SHP77 treated with DMSO at 0.1 percent for 48 hours (cell line): Measurements from ENCODE around the gene EPHB1.

ENCODE experiments used
- DNase-seq: peaks from one replicate; lab custom pipeline; 2025; lab: John Stamatoyannopoulos, UW

The EPHB1 gene

DNA sequence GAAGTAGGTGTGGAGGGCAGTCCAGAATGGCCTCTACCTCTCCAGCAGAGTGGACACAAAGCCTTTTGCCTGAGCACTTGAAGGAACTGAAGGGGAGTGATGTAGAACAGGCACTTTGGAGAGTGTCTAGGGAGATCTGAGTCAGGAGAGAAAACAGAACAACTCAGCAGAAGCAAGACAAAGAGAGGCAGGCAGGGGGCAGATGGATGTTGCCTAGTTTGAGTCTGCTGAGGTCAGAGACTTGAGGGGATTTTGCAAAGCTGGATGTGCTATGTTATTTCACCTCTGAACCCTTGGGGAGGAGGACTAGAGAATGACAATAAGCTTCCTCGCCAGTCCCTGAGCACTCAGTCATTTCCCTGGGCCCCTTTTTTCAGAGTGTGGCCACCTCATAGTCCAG lies 366.4 kb downstream of the EPHB1 start:
- no peak for DNase-seq

DNA sequence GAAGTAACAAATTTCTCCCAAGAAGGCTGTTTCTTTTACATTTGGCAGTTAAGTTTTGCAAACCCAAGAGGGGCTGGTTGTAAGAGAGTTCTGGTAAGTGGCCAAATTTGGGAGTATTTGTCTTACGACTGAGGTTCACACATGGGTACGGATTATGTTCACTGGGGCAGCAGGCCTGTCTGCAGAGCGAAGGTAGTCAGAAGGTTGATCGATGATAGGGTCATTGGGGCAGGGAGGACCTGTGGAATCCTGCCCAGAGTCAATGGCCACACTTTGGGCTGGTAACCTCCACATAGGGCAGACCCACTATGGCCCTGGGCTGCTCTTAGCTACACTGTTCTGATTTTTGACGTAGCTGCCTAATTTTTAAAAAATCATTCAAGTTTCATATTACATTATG lies 368.6 kb downstream of the EPHB1 start:
- no peak for DNase-seq

DNA sequence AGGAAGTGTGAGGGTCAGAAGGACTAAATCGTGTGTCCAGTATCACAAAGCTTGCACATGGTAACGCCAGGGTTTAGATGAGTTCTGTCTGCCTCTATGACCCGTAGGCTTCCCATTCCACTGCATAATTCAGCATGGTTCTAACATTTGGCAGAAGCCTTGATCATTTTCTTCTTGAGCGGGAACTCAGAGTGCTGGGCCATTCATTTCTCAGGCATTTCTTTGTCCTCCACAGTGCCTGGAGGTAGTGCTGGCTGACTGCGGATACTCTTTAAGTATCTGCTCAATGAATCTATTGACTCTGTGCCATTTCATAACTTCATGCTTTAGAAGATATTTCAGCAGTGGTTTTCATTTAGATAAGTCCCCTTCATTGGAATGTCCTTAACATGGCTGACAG lies 370.2 kb downstream of the EPHB1 start:
- no peak for DNase-seq

DNA sequence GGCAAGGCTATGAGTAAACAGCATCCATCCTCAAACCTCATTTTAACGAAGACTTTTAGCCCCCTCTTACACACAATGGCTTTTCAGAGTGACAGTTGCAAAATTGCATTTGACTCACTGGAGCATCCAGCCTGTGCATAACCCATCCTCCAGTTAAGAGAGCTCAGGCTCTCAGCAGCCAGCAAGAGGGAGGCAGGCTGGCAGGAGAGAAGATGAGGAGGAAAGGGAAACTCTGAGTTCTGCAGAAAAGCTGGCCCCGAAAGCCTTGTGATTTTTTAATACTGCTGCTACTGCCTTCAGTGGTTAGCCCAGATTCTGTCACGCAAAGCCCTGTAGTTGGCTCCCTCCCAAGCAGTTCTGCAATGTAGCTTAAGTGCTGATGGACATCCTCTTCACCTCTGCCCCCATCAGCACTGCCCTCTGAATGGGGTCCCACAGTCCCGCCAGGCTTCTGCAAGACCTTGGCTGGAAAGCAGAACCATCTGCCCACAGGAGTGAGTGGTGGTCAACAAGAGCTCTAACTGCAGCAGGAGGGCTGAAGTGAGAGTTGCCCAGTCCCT lies 371.3 kb downstream of the EPHB1 start:
- DNase-seq = no peak

DNA sequence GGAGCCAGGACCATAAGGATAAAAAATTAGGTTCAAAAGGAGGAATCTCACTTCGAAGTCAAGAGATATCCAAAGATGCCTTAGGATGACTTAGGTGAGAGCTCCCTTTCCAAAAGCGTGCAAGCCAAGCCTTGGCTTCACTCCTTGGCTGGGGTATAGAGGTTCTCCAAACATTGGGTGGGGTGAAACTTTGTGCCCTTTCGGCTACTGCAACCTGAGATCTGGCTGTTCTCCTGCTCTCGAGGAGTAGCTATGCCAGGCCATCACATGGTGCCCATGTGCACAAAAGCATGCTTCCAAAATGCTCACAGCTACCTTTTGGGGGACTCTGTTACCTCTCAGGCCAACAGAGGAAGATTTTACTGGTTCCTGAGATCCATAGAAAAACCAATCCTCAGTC lies 373.8 kb downstream of the EPHB1 start:
- DNase-seq = no peak

DNA sequence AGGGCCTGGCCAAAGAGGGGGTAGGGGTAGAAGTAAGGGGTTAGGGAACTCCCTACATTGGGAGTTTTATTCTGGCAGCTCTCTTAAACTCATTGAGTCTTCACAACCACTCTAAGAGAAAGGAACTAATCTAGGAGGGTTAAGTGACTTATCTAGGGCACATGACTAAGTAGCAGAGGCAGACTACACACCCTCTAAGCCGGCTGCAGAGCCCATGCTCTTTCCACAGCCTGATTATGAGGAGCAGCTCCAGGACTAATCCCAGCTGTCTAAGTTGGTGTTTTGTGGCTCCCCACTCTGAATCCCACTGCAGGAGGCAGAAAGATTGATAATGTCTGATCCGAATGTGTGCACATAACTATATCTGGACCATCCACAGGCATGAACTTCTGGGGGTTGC lies 374.6 kb downstream of the EPHB1 start:
- no peak for DNase-seq

DNA sequence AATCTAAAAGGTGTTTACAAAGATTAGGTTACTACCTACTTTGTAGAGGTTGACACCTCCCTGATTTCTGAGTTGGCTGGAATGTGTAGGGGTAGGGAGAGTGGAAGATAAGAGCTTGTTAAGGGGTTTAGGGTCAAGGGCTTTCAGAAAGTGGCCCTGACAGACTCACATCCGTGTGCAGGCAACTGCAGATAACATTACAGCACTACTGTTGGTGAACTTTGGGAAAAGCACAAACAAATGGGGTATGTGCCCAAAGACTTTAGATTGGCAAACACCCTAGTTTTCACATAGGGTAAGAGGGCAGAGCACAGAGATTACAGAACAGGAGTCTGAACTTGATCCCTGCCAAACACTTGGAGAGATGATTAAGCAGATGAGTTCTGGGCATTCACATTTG lies 375.7 kb downstream of the EPHB1 start:
- DNase-seq = no peak

DNA sequence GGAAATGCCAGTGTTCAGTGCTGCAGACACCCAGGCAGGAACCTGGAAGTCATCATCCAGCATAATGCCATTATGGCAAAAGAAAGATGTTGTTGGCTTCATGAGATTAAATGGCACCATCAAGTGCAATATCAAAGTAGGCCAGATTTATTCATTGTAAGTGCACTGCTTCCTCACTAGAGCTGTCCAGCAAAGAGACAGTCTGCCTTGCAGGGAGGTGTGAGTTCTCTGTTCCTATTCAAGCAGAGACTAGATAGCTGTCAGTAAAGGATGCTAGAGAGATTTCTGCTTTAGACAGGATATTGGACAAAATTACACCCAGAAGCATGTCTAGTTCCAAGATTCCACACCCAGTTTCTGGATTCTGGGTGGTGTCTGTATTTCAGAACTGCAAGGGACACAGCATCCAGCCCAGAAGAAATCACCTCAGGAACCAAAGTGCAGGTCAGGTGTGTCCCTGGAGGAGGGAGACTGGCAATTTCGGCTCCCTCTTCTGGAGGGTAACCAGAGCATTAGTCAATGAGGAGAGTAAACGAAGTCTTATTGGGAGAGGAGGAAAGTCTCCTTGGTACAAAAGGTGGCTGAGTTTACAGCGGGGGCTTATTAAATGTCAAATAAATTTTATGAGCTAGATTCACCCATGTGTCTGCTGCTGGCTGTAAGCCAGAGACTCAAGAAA lies 377.3 kb downstream of the EPHB1 start:
- no peak for DNase-seq

DNA sequence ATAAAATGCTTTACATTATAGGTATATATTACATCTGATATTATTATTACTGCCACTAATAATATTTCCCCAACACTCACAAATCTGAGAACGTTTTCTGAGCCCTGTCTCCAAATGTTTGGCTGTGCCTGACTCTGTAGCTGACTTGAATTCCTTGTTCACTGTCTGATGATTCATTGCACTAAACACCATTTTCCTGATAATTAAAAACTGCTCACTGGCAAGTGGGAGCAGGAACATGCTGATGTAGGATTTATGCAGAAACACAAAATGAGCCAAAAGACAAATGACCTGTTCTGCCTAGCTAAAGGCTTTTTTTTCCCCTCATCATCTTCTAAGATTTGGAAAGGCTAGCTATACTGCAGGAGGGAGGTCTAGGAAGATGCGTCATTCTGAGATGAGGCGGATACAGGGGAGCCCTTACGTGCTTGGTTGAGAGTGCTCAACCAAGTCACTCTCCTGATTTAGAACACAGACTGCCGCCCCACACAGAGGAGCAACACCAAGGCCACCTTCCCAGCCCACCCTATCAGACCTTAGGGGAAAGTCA lies 380.7 kb downstream of the EPHB1 start:
- DNase-seq = no peak

DNA sequence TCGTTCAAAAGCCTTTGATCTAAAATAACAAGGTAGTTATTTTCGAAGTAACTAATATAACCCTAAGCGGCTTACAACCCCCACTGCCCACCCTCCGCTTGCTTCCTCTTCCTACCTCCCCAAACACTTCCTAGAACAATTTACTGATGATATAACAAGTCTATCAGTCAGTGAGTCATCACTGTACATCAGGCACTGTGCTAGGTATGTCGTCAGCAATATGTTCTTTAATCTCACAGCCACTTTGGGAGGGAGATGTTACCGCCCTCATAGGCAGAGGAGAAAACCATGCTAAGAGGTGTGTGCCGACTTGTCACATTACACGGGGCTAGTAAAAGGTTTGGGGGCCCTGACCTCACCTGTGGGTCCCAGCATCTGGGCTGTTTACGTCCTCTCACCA lies 381.8 kb downstream of the EPHB1 start:
- no peak for DNase-seq

DNA sequence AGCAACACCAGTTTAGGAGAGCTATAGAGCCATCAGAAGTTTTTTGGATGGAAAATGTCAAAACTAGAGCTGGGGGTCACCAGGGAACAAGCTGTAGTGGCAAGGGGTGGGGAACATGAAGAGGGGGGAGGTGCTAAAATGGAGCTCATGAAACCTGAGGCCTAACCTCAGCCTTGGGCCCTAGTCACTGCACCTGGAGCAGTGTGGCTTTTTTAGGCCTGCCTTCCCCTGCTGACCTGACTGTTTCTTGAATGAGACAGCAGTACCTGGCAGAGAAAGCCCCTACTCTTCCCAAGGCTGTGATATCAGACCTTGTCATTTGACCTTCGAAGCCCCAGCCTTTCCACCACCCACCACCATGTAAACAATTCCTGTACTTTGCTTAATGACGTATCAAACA lies 383.5 kb downstream of the EPHB1 start:
- DNase-seq = no peak

DNA sequence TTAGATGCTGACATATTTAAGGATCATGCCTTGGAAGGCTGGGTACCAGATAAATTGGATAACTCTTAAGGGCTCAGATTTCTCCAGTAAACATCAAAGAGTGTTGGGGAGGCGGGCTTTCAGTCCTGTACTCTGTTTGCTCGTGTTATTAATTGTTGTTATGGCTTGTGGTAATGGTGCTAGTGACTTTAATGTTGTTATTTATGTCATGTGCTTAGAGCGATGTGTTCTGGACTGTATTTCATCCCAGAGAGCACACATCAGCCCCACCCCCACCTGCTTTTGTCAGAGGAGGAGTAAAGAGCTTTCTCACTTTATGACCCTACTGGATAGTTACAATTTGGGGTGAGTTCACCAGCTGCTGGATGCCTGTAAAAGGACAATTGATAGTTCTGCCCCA lies 386.3 kb downstream of the EPHB1 start:
- DNase-seq = no peak

DNA sequence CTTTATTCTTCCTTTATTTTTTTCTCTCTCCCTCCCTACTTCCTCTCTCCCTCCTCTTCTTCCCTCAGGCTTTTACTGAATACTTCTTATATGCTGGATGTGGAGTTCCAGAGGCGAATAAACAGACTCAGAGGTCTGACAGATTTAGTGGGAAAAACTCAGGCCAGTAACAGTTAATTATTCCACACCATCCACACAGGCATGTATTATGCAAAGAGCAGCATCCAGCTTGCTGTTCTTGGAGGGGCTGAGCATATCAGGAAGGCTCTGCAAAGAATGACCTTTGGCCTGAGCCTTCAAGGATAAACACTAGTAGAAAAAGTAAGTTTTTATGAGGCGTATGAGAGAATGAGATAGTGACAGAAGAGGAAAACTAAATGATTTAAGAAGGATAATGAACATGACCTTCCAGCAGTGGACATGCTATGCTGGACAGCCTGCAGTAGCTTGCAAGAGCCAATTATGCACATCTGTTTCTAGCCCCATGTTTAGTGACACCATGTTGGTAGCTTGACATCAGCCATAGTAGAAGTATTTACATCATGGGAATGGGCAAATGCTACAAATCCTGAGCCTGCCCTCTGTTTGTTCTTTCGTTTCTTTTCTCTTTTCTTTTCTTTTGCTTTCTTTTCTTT lies 387.4 kb downstream of the EPHB1 start:
- no peak for DNase-seq

DNA sequence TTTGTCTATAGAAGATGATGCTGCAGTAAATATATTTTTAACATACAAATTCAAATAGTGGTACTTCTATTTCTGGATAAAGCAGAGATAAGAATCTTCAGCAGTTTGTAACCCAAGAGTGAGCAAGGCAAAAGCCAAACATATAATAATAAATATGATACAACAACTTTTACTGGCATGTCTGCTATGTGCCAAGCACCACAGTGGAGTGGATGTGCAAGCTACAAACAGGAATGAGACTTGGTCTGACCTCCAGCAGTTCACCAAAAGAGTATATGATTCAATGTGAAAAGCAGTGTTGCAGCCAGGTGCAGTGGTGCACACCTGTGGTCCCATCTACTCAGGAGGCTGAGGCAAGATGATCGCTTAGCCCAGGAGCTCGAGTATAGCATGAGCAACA lies 395.6 kb downstream of the EPHB1 start:
- no peak for DNase-seq

DNA sequence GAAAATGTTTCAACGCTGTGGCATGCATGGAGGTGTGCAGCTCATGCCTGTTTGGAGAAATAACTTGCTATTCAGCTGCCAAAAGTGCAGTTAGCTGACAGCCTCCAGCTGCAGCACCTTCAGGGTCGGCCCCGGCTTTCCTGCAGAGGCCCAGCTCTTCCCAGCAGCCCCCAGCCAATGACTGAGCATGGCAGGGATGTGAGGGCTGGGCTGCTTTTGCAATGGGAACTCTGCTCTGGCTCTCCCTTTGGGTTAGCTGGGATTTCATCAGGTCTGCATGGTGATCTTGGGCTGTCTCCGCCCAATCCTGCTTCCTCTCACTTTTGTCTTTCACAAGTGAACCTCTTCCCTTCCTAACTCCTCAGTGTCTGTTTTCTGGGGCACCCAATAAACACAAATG lies 396.6 kb downstream of the EPHB1 start:
- DNase-seq = no peak

DNA sequence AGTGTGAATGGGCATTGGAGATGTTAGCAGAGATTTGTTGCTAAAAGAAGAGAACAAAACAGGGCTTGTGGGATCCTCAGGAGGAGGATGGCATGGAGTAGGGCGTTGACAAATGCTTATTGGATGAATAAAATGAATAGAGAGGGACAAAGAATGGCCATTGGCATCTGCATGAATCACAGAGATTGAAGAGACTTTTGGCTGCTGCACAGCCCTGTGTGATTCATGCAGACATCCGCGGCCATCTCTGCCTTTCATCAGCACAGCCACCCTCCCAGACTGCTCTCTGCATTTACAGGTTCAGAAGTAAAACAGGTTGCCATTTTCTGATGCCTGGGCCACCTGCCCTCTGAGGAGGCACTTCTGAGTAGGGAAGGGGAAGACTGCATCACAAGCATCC lies 397.9 kb downstream of the EPHB1 start:
- DNase-seq = no peak

DNA sequence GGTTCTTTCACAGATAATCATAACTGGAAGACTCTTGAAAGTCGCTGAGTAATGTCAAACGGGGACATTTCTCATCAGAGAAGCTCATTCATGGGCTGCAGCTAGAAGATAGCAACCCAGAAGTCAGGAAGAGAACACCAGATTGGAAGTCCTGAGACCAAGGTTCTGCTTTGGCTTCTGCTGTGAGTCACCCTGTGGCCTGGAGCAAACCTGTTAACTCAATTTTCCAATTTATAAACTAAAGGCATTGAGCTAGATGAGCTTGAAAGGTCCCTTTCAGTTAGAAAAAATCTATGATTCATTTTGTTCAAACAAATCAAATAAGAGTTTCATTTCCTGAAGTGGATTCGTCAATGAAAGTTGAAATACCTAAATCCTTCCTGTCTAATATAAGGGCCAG lies 402.2 kb downstream of the EPHB1 start:
- no peak for DNase-seq

DNA sequence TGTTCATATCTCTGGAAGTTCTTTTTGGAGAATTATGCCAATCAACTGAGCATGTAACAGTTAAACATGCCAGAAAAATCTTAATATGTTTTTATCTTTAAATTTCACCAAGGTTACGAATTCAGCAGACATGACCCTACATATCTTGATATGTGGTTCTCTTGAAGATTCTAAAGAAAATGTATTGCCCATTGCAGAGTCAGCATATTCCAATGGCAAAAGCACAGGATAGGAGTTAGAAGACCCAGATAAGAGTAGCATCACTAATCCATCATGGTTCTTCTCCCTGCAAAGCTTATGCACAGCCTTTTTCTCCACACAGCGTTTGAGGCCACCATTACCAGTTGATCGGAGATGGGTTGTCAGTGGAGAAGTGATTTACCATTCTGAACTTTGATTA lies 402.8 kb downstream of the EPHB1 start:
- no peak for DNase-seq

DNA sequence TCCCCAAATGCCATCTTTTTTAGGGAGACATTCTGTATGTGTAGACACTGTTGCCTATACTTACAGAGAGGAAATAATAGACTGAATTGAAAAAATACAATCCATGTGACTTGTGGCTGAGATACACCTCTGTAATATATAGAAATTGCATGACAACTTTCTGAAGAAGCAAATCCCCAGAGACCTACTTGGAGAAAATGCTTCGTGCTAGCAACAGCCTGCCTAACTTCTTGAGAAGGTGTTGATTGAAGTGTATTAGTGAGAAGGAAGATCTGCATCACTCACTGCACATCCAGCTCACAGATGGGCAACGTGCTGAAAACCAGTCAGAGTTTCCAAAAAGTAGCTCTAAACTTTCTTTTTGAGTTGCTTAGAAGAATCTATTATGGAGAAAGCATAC lies 404.1 kb downstream of the EPHB1 start:
- no peak for DNase-seq

DNA sequence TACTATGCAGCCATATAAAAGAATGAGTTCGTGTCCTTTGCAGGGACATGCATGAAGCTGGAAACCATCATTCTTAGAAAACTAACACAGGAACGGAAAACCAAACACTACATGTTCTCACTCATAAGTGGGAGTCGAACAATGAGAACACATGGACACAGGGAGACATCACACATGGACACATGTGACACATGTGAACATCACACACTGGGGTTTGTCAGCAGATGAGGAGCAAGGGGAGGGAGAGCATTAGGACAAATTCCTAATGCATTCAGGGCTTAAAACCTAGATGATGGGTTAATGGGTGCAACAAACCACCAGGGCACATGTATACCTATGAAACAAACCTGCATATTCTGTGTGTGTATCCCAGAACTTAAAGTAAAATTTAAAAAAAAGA lies 408.0 kb downstream of the EPHB1 start:
- DNase-seq = no peak

DNA sequence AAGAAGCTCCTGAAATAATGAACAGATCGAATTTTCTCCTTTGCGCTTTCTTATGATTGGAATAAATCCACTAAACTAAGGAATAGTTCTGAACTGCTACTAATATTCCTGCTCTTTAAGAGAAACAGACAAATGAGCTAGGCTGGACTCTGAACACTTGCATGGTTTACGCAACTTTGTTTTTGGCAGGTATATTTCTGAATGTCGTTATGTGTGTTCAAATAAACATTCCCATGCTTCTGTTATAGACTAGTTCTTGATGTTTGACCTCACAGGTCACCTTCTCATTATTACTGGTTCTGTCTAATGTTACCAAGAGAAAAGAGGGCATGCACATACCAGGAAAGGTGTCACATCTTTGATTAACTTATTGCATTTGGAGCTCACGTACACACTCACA lies 418.2 kb downstream of the EPHB1 start:
- no peak for DNase-seq

DNA sequence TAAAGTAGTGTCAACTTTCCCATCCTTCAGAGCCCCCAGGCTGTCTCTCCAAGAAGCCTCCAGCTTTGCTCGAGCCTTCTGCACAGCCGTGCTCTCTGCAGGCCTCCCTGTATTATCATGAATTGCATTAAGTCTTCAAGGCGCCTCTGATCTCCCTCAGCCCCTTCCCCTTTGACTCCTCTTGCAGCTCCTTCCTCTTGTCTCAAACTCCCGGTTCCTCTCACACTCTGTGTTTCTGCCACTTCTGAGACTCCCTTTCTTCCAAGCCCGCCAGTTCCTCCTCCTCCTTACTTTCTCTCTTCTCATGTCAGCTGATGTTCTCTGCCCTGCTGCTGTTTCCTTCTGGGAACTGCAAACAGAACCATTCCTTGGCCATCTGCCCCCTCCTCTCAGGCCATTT lies 418.8 kb downstream of the EPHB1 start:
- no peak for DNase-seq

DNA sequence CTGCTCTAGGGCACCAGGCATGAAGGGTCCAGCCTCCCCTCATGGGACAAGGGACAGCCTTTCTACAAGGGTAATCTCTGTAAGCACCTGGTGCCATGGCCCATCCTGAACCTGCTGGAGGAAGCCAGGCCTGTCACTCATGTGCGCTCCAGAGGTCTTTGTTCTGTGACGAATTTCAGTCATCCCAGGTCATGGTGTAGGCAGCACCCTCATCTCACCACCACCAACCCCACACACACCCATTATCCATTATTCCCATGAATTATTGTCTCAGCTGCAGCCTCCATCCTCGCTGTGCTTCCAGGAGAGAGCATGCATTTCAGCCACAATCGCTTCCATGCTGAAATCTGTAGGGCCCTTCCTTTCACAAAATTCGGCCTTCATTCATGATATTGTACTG lies 419.3 kb downstream of the EPHB1 start:
- DNase-seq = no peak

DNA sequence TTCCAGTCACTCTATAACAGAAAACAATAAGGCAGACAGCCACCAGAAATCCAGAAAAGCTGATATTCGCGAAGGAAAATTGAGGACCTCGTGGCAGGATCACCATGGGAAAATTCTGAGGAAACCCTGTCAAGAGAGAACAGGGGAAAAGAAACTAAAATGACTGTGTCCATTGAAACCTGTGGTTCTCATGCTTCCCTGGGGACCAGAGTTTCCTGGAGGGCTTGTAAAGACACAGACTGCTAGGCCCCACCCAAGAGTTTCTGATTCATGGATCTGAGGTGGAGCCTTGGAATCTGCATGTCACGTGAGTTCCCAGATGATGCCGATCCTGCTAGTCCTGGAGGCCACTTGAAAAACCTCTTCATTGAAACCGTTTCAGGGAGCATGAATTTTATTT lies 420.5 kb downstream of the EPHB1 start:
- DNase-seq = no peak
